ENCODE results near the gene APOBR. TPM values are rescaled to one million over a fixed set of nuclear protein-coding genes. Genes with fewer than 3 reads are reported as not detected.

APOBR gene
- total and polyA plus RNA-seq, 2 of the 13 experiments (the other 11 are each of a cell fraction or from before 2014, with no cell fraction given), result 0.03 TPM; not detected in 1

DNA sequence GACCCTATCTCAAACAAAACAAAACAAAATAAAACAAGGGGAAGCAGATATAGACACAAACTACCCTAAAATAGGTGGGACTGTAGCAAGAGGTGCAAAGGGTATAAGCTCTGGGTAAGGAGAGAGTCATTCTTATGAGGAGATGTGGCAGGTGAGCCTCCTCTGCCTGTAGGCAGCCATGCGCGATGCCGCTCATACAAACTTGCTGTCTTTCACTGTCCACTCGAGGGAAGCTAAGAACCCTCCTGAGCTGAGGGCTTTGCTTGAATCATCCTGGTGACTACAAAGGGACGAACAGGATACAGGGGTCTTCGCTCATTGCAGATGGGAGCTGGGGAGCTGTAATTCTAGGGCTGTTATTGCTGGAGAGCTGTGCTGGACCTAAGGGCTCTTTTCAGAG is 27.0 kb downstream of the APOBR start:
- DNase-seq (ENCODE audit: low spot score), result no peak
- Histone ChIP-seq H3K9me3 (ENCODE audit: low read length) (no peaks in the 10 kb centered on the region), H2AFZ (ENCODE audit: low read length) (no peak overlapping the region), H3K9ac (ENCODE audit: insufficient read depth, low read depth, low read length) (no peak overlapping the region), H4K20me1 (ENCODE audit: insufficient read depth, low read length) (no peaks in the 10 kb centered on the region), H3K27me3 (ENCODE audit: control insufficient read depth in 1 of 2, insufficient read depth in 2 of 2, low read length in 2 of 2) (no peaks in the 10 kb centered on the region), H3K4me1 (ENCODE audit: insufficient read depth, low read length) (peaks cover 62% of the 10 kb centered on the region), H3K4me3 (replicated peaks in 1 of 3; ENCODE audit: insufficient read depth in 1 of 3, low read depth in 2 of 3, low read length in 3 of 3) (no peak overlapping the region), H3K36me3 (replicated peaks in 1 of 2; ENCODE audit: control insufficient read depth in 1 of 2, insufficient read depth in 2 of 2, low read length in 2 of 2) (no peaks in the 10 kb centered on the region), H3K79me2 (ENCODE audit: insufficient read depth, low read length) (no peaks in the 10 kb centered on the region), H3K4me2 (ENCODE audit: low read depth, low read length) (no peak overlapping the region), H3K27ac (ENCODE audit: extremely low read length, insufficient read depth, low read length) (no peak overlapping the region)
- no peak for ATAC-seq
- intact Hi-C loops (cut with micrococcal nuclease; ENCODE audit: unreplicated experiment), result no loop called here
- ChIA-PET POLR2A (interaction anchor here (0.9 to 1.7 kb wide), 2 partner anchors 18 to 29 kb away, joined by 3 to 4 read pairs; partner anchors contain the start of genes CLN3 and NUPR1), CTCF (ENCODE audit: low intra/inter-chr PET ratio, low total read pairs) (no interaction called here)
- TF ChIP-seq, protein P1, sequence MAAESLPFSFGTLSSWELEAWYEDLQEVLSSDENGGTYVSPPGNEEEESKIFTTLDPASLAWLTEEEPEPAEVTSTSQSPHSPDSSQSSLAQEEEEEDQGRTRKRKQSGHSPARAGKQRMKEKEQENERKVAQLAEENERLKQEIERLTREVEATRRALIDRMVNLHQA (CRISPR knock-in tag; IDR thresholded peaks at IDR 0.05), result no peak
- 0 out of 2 replicates have a peak, but pooled peaks have one; percentile 16 for TF ChIP-seq ZNF292 (CRISPR knock-in tag; IDR thresholded peaks at IDR 0.05; ENCODE audit: borderline replicate concordance, low read depth)
- no peak for FAIRE-seq
- 95% methylated on average over 6 of the region's 6 CpGs for WGBS (ENCODE audit: low lambda C conversion rate)
- in situ Hi-C loops (cut with HindIII; ENCODE audit: extremely low pct_ligation_motif_present, low pct_unique_long_range_greater_than_20kb), result no loop called here
- no TSS peak for BruUV-seq (replicated peaks)

DNA sequence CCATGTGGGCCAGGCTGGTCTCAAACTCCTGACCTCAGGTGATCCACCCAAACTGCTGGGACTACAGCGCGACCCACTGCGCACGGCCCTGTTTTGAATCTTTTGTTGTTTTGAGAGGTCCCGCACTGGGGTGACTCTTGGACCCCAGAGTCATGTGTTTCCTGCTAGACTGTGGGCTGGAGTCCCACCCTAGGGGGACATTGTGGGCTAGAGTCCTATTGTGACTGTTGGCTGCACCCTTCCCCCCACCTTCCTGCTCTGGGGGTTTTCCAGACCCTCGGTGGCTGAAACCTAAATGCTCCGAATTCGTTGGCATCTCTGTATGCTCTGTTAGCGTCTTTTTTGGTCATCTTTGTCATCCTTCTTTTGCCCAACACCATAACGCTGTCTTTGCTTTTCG is 28.3 kb downstream of the APOBR start:
- no peak for FAIRE-seq
- ChIA-PET POLR2A (no interaction called here), CTCF (ENCODE audit: low intra/inter-chr PET ratio, low total read pairs) (no interaction called here)
- no TSS peak for BruUV-seq (replicated peaks)
- no peaks in the 10 kb centered on the region for H4K20me1 ChIP-seq (ENCODE audit: insufficient read depth, low read length)
- WGBS (ENCODE audit: low lambda C conversion rate), result 92% methylated on average over 11 of the region's 11 CpGs
- peaks cover 75% of the 10 kb centered on the region for H3K4me1 ChIP-seq (ENCODE audit: insufficient read depth, low read length)
- H3K27me3 ChIP-seq (ENCODE audit: control insufficient read depth in 1 of 2, insufficient read depth in 2 of 2, low read length in 2 of 2), result no peaks in the 10 kb centered on the region
- H3K27ac ChIP-seq (ENCODE audit: extremely low read length, insufficient read depth, low read length), result no peak overlapping the region
- no peaks in the 10 kb centered on the region for H3K36me3 ChIP-seq (replicated peaks in 1 of 2; ENCODE audit: control insufficient read depth in 1 of 2, insufficient read depth in 2 of 2, low read length in 2 of 2)
- H3K4me3 ChIP-seq (replicated peaks in 1 of 3; ENCODE audit: insufficient read depth in 1 of 3, low read depth in 2 of 3, low read length in 3 of 3), result no peak overlapping the region
- no peaks in the 10 kb centered on the region for H3K79me2 ChIP-seq (ENCODE audit: insufficient read depth, low read length)
- H3K9me3 ChIP-seq (ENCODE audit: low read length), result no peaks in the 10 kb centered on the region
- intact Hi-C loops (cut with micrococcal nuclease; ENCODE audit: unreplicated experiment), result no loop called here
- in situ Hi-C loops (cut with HindIII; ENCODE audit: extremely low pct_ligation_motif_present, low pct_unique_long_range_greater_than_20kb), result no loop called here
- no peak for TF ChIP-seq FOXM1 (CRISPR knock-in tag; IDR thresholded peaks at IDR 0.05)
- no peak overlapping the region for H2AFZ ChIP-seq (ENCODE audit: low read length)
- DNase-seq (ENCODE audit: low spot score), result no peak
- H3K4me2 ChIP-seq (ENCODE audit: low read depth, low read length), result no peak overlapping the region
- no peak overlapping the region for H3K9ac ChIP-seq (ENCODE audit: insufficient read depth, low read depth, low read length)
- ATAC-seq, result no peak

Measured in HepG2 (cell line).